ENCODE results near the gene CLCN4.

Gene CLCN4

GRCh38 chrX:10237241-10237640 is 80.5 kb downstream of the CLCN4 start:
- no peak overlapping the region for H3K4me3 ChIP-seq
- no peaks in the 10 kb centered on the region for H3K4me1 ChIP-seq
- no peaks in the 10 kb centered on the region for H3K36me3 ChIP-seq
- H3K27me3 ChIP-seq: no peaks in the 10 kb centered on the region
- TF ChIP-seq, protein P1, sequence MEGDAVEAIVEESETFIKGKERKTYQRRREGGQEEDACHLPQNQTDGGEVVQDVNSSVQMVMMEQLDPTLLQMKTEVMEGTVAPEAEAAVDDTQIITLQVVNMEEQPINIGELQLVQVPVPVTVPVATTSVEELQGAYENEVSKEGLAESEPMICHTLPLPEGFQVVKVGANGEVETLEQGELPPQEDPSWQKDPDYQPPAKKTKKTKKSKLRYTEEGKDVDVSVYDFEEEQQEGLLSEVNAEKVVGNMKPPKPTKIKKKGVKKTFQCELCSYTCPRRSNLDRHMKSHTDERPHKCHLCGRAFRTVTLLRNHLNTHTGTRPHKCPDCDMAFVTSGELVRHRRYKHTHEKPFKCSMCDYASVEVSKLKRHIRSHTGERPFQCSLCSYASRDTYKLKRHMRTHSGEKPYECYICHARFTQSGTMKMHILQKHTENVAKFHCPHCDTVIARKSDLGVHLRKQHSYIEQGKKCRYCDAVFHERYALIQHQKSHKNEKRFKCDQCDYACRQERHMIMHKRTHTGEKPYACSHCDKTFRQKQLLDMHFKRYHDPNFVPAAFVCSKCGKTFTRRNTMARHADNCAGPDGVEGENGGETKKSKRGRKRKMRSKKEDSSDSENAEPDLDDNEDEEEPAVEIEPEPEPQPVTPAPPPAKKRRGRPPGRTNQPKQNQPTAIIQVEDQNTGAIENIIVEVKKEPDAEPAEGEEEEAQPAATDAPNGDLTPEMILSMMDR (IDR thresholded peaks at IDR 0.05): no peak
- no peaks in the 10 kb centered on the region for H3K9me3 ChIP-seq
- intact Hi-C loops (cut with DNase I; ENCODE audit: low total_unique reads): no loop called here
- DNase-seq: no peak
- no peak overlapping the region for H3K27ac ChIP-seq

GRCh38 chrX:10239611-10240064 is 82.9 kb downstream of the CLCN4 start:
- Histone ChIP-seq H3K9me3 (no peaks in the 10 kb centered on the region), H3K27me3 (no peaks in the 10 kb centered on the region), H3K4me3 (no peak overlapping the region), H3K27ac (no peak overlapping the region), H3K36me3 (no peaks in the 10 kb centered on the region), H3K4me1 (no peaks in the 10 kb centered on the region)
- intact Hi-C loops (cut with DNase I; ENCODE audit: low total_unique reads): no loop called here
- peak; percentile 44 to 65 for DNase-seq
- TF ChIP-seq, protein P1 (IDR thresholded peaks at IDR 0.05): no peak

- intact Hi-C loops (cut with DNase I; ENCODE audit: low total_unique reads): no loop called here
- no peak for DNase-seq
- H3K27ac ChIP-seq: no peak overlapping the region
- H3K27me3 ChIP-seq: no peaks in the 10 kb centered on the region
- H3K4me1 ChIP-seq: no peaks in the 10 kb centered on the region
- H3K4me3 ChIP-seq: no peak overlapping the region
- no peaks in the 10 kb centered on the region for H3K9me3 ChIP-seq
- TF ChIP-seq, protein P1 (IDR thresholded peaks at IDR 0.05): no peak
- no peaks in the 10 kb centered on the region for H3K36me3 ChIP-seq
These were observed 84.1 kb downstream of the CLCN4 start for GRCh38 chrX:10240918-10241317.

DNA sequence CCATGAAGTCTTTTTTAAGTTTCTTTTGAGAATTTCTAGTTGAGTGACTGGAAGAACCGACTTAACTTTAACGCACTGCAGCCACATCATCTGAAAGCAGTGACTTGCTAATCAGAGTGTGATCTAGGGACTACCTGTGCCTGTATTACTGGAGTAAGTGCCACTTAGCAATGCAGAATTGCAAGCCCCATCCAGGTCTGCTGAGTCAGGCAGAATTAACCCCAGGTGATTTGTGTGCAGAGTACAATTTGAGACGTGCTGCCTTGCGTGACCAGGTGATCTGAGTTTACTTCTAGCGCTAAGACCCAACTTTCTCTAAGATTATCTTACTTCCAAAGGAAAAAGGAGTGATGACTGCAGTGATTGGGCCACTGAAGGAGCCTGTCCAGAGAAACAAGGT is 85.3 kb downstream of the CLCN4 start:
- H3K27me3 ChIP-seq: no peaks in the 10 kb centered on the region
- no peaks in the 10 kb centered on the region for H3K36me3 ChIP-seq
- H3K27ac ChIP-seq: no peak overlapping the region
- DNase-seq: no peak
- H3K4me3 ChIP-seq: no peak overlapping the region
- TF ChIP-seq, protein P1 (IDR thresholded peaks at IDR 0.05): no peak
- H3K4me1 ChIP-seq: no peaks in the 10 kb centered on the region
- intact Hi-C loops (cut with DNase I; ENCODE audit: low total_unique reads): no loop called here
- no peaks in the 10 kb centered on the region for H3K9me3 ChIP-seq

DNA sequence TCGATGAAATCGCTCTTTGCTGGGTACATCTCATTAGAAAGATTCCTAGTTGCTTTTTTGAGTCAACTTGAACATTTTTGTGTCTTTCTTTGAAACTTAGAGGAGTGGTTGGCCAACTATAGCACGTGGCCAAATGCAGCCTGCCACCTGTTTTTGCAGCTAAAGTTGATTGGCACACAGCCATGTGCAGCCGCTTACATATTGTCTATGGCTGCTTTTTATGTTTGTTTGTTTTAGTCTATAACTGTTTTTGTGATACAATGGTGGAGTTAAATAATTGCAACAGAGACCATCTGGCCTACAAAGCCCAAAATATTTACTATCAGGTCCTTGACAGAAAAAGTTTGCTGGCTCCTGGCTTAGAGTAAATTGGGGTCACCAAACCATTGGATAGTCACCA is 86.3 kb downstream of the CLCN4 start:
- Histone ChIP-seq H3K27ac (no peak overlapping the region), H3K27me3 (no peaks in the 10 kb centered on the region), H3K4me3 (no peak overlapping the region), H3K9me3 (no peaks in the 10 kb centered on the region), H3K36me3 (no peaks in the 10 kb centered on the region), H3K4me1 (no peaks in the 10 kb centered on the region)
- no peak for DNase-seq
- intact Hi-C loops (cut with DNase I; ENCODE audit: low total_unique reads): no loop called here
- TF ChIP-seq, protein P1 (IDR thresholded peaks at IDR 0.05): no peak
